Upper lobe of left lung (tissue), 6 donors: ENCODE measurements around the gene NDST3. TPM values are rescaled to one million over a fixed set of nuclear protein-coding genes. Genes with fewer than 3 reads are reported as not detected.

Source experiments
- ATAC-seq, 2 donors: fragments of 200-7000 bp; cut with Tn5 transposase; one replicate each; pipeline ENCODE4 v1.9.1; 2022; ENCODE audit warnings: mild to moderate bottlenecking in 2 of 2, moderate library complexity in 2 of 2; ENCODE audit not compliant: low FRiP score in 2 of 2
- DNase-seq, 2 donors: peaks; one replicate each; pipeline ENCODE4 v3.0.0-alpha.2; 2019 to 2020
- H3K27ac ChIP-seq, 4 donors: fragments of 200-600 bp; sonication (generic); one replicate each; pipeline ENCODE4 v1.5.1; 2016 to 2019
- H3K27me3 ChIP-seq, 4 donors: fragments of 200-600 bp; sonication (generic); one replicate each; pipeline ENCODE4 v1.5.1; 2017 to 2019
- H3K36me3 ChIP-seq, 4 donors: fragments of 200-600 bp; sonication (generic); one replicate each; pipeline ENCODE4 v1.5.1; 2016 to 2019
- H3K4me1 ChIP-seq, 4 donors: fragments of 200-600 bp; sonication (generic); one replicate each; pipeline ENCODE4 v1.5.1; 2018 to 2019
- H3K4me3 ChIP-seq, 4 donors: fragments of 200-600 bp; sonication (generic); one replicate each; pipeline ENCODE4 v1.5.1; 2017 to 2019; ENCODE audit warnings: mild to moderate bottlenecking in 2 of 4, moderate library complexity in 1 of 4
- H3K9me3 ChIP-seq, 4 donors: fragments of 200-600 bp; sonication (generic); one replicate each; pipeline ENCODE4 v1.5.1; 2018 to 2019
- CTCF ChIP-seq, 6 experiments: fragments of 450-650 bp in 4 of 6; fragments of 200-600 bp in 2 of 6; sonication (generic) in 2 of 6; IDR thresholded peaks; one replicate each; pipeline ENCODE4 v1.5.1; 2016 to 2019; ENCODE audit warnings: antibody characterized with exemption in 6 of 6
- EP300 ChIP-seq, 4 donors: sonication (generic); formaldehyde crosslinking; IDR thresholded peaks; one replicate each; pipeline ENCODE4 v1.5.1; 2017; ENCODE audit warnings: antibody characterized with exemption in 4 of 4, control low read depth in 2 of 4
- POLR2A ChIP-seq, 4 donors: fragments of 450-650 bp; IDR thresholded peaks; one replicate each; pipeline ENCODE4 v1.5.1; 2016 to 2017; ENCODE audit warnings: antibody characterized with exemption in 4 of 4, mild to moderate bottlenecking in 2 of 4
- POLR2AphosphoS5 ChIP-seq, 2 donors: sonication (generic); formaldehyde crosslinking; IDR thresholded peaks; one replicate each; pipeline ENCODE4 v1.5.1; 2017; ENCODE audit warnings: antibody characterized with exemption in 2 of 2
- WGBS, 2 donors: methylation state at CpG; one replicate each; pipeline ENCODE4 v1.1.5; 2017 to 2018; 5-methylcytosine and 5-hydroxymethylcytosine counted together
- total RNA-seq, 6 donors: library from RNA; depleted of rRNA in 4 of 6; stranded (reverse); fragments of >200 nt in 4 of 6; gene quantifications; one replicate each; pipeline versions ENCODE4 v1.1.0 to v1.2.1, GENCODE V29; 2016 to 2021
- donor health status: DM: no; HTN: no; CAD: no; lungs with moderate emphysema.
- donor health status: DM: no; HTN: yes; CAD: no; lungs with severe emphysema.

Gene NDST3
- under 1 TPM in 2 of 6 donors, not detected in 4; 0.11 to 0.13 TPM for total RNA-seq

- H3K27ac ChIP-seq: peak within 1 kb of the TSS in 1 of 4 donors; percentile 45
- peak; percentile 55 to 70 for ATAC-seq
These were observed at the start of gene NDST3 for GRCh38 chr4:118034053-118034785. NDST3 (plus strand) TSS chr4:118034486; CDS start chr4:118053911, 19,425 bp downstream.

GRCh38 chr4:117986321-117986720, 48.0 kb upstream of the NDST3 start:
- DNase-seq: no peak
- H3K4me1 ChIP-seq: no peaks in the 10 kb centered on the region
- H3K27ac ChIP-seq: no peak overlapping the region
- H3K9me3 ChIP-seq: no peaks in the 10 kb centered on the region
- no peaks in the 10 kb centered on the region for H3K36me3 ChIP-seq
- TF ChIP-seq POLR2A (IDR thresholded peaks at IDR 0.05) (no peak), EP300 (IDR thresholded peaks at IDR 0.05) (no peak), CTCF (IDR thresholded peaks at IDR 0.05) (no peak), POLR2AphosphoS5 (IDR thresholded peaks at IDR 0.05) (no peak)
- ATAC-seq: no peak
- no peaks in the 10 kb centered on the region for H3K27me3 ChIP-seq
- WGBS, 2 donors: 42 to 68% methylated on average over 2 of the region's 2 CpGs
- no peak overlapping the region for H3K4me3 ChIP-seq

More at GRCh38 chr4:118034053-118034785, at the start of gene NDST3:
- DNase-seq: peak in 1 of 2 donors; percentile 65
- Histone ChIP-seq H3K36me3 (no peaks in the 10 kb centered on the region), H3K4me3 (peak within 1 kb of the TSS in 3 of 4 donors; percentile 40 to 53 (median 52)), H3K9me3 (no peaks in the 10 kb centered on the region), H3K4me1 (peaks cover 5 to 14% (median 10%) of the 10 kb centered on the region in 4 donors), H3K27me3 (peaks cover 0 to 3% (median 1%) of the 10 kb centered on the region in 4 donors)
- TF ChIP-seq CTCF (IDR thresholded peaks at IDR 0.05) (peak in 2 of 6 experiments; percentile 9 to 37), POLR2A (IDR thresholded peaks at IDR 0.05) (no peak), EP300 (IDR thresholded peaks at IDR 0.05) (no peak), POLR2AphosphoS5 (IDR thresholded peaks at IDR 0.05) (no peak)
- WGBS, 2 donors: 10 to 15% methylated on average over 11 of the region's 11 CpGs

- no peak for DNase-seq
- 36 to 38% methylated on average over 1 of the region's 1 CpG for WGBS, 2 donors
- no peak for TF ChIP-seq EP300 (IDR thresholded peaks at IDR 0.05)
- TF ChIP-seq POLR2AphosphoS5 (IDR thresholded peaks at IDR 0.05): no peak
- no peak for TF ChIP-seq POLR2A (IDR thresholded peaks at IDR 0.05)
- no peak for TF ChIP-seq CTCF (IDR thresholded peaks at IDR 0.05)
- no peaks in the 10 kb centered on the region for H3K9me3 ChIP-seq
- no peaks in the 10 kb centered on the region for H3K36me3 ChIP-seq
- no peaks in the 10 kb centered on the region for H3K4me1 ChIP-seq
- H3K4me3 ChIP-seq: no peak overlapping the region
- no peaks in the 10 kb centered on the region for H3K27me3 ChIP-seq
- H3K27ac ChIP-seq: no peak overlapping the region
- ATAC-seq: no peak
These were observed 46.8 kb upstream of the NDST3 start for GRCh38 chr4:117987464-117987863.

GRCh38 chr4:117996891-117997290, 37.4 kb upstream of the NDST3 start:
- ATAC-seq (no peak), DNase-seq (no peak)
- 95 to 98% methylated on average over 2 of the region's 2 CpGs for WGBS, 2 donors
- Histone ChIP-seq H3K4me1 (no peaks in the 10 kb centered on the region), H3K27me3 (no peaks in the 10 kb centered on the region), H3K9me3 (no peaks in the 10 kb centered on the region), H3K4me3 (no peak overlapping the region), H3K27ac (no peak overlapping the region), H3K36me3 (no peaks in the 10 kb centered on the region)
- TF ChIP-seq POLR2AphosphoS5 (IDR thresholded peaks at IDR 0.05) (no peak), EP300 (IDR thresholded peaks at IDR 0.05) (no peak), POLR2A (IDR thresholded peaks at IDR 0.05) (no peak), CTCF (IDR thresholded peaks at IDR 0.05) (no peak)

- DNase-seq: no peak
- H3K27ac ChIP-seq: no peak overlapping the region
- H3K4me3 ChIP-seq: no peak overlapping the region
- H3K27me3 ChIP-seq: no peaks in the 10 kb centered on the region
- H3K36me3 ChIP-seq: no peaks in the 10 kb centered on the region
- no peaks in the 10 kb centered on the region for H3K4me1 ChIP-seq
- H3K9me3 ChIP-seq: no peaks in the 10 kb centered on the region
- no peak for ATAC-seq
- no peak for TF ChIP-seq POLR2AphosphoS5 (IDR thresholded peaks at IDR 0.05)
- TF ChIP-seq POLR2A (IDR thresholded peaks at IDR 0.05): no peak
- no peak for TF ChIP-seq EP300 (IDR thresholded peaks at IDR 0.05)
- no peak for TF ChIP-seq CTCF (IDR thresholded peaks at IDR 0.05)
- WGBS, 2 donors: 87 to 88% methylated on average over 2 of the region's 2 CpGs
These were observed 30.2 kb upstream of the NDST3 start for GRCh38 chr4:118004088-118004487.
